HepG2 (cell line): ENCODE results near the gene TIAM2. TPM values are rescaled to one million over a fixed set of nuclear protein-coding genes. Genes with fewer than 3 reads are reported as not detected.

Source experiments
- ATAC-seq: fragments of 200-7000 bp; cut with Tn5 transposase; 3 replicates; pipeline ENCODE4 v1.9.1; 2020; ENCODE audit warnings: mild to moderate bottlenecking, moderate library complexity
- BruUV-seq: library from RNA; stranded (reverse); fragments of 400-500 nt; replicated peaks from 2 replicates; lab custom pipeline; 2021; lab: Mats Ljungman, UMichigan
- CTCF ChIA-PET: fragments of 300-600 bp; formaldehyde crosslinking; extraction: SDS; loops from one replicate; lab custom pipeline; 2021; ENCODE audit warnings: low total read pairs, inconsistent platforms, low intra/inter-chr PET ratio; lab: Yijun Ruan, JAX
- POLR2A ChIA-PET: fragments of 350-600 bp; sonication (Branson Sonifier 250); formaldehyde crosslinking; loops from one replicate; lab custom pipeline; 2020; ENCODE audit warnings: antibody characterized with exemption, inconsistent platforms; lab: Yijun Ruan, JAX
- DNase-seq: peaks from one replicate; pipeline ENCODE4 v3.0.0-alpha.2; 2015; ENCODE audit warnings: low spot score
- FAIRE-seq: peaks from 3 replicates; lab custom pipeline; 2011; peaks lifted over from hg19 to GRCh38; lab: Jason Lieb, UNC
- H2AFZ ChIP-seq: one replicate; pipeline ENCODE4 v1.6.1; 2011; ENCODE audit warnings: low read length, inconsistent platforms
- H3K27ac ChIP-seq: fragments of 300-600 bp; 3 replicates; pipeline ENCODE4 v1.8.0; 2011; ENCODE audit warnings: mixed run types, mild to moderate bottlenecking, mixed read lengths, low read length, inconsistent platforms; ENCODE audit not compliant: insufficient read depth; ENCODE audit errors: extremely low read length
- H3K27me3 ChIP-seq, 2 experiments: fragments of 200-600 bp in 1 of 2; 2 replicates in 1 of 2; 3 replicates in 1 of 2; pipeline versions ENCODE4 v1.6.0 to v1.8.0; 2011; ENCODE audit warnings: low read length in 2 of 2, mild to moderate bottlenecking in 2 of 2, moderate library complexity in 2 of 2, inconsistent platforms in 1 of 2; ENCODE audit not compliant: insufficient read depth in 2 of 2, control insufficient read depth in 1 of 2
- H3K36me3 ChIP-seq, 2 experiments: fragments of 200-600 bp in 1 of 2; replicated peaks in 1 of 2; 2 replicates in 1 of 2; 3 replicates in 1 of 2; pipeline versions ENCODE4 v1.5.1 to v1.8.0; 2011; ENCODE audit warnings: low read length in 2 of 2, inconsistent platforms in 1 of 2; ENCODE audit not compliant: insufficient read depth in 2 of 2, control insufficient read depth in 1 of 2
- H3K4me1 ChIP-seq: 2 replicates; pipeline ENCODE4 v1.5.1; 2012; ENCODE audit warnings: low read length, inconsistent platforms; ENCODE audit not compliant: insufficient read depth
- H3K4me2 ChIP-seq: 2 replicates; pipeline ENCODE4 v1.6.0; 2011; ENCODE audit warnings: low read depth, low read length, inconsistent platforms
- H3K4me3 ChIP-seq, 3 experiments: fragments of 200-600 bp in 1 of 3; sonication (generic), shearing (Covaris generic) in 1 of 3; replicated peaks in 1 of 3; 2 replicates each; pipeline ENCODE4 v1.5.1; 2011 to 2016; ENCODE audit warnings: low read length in 3 of 3, inconsistent platforms in 2 of 3, low read depth in 2 of 3, mild to moderate bottlenecking in 2 of 3, control low read depth in 1 of 3, mixed read lengths in 1 of 3; ENCODE audit not compliant: insufficient read depth in 1 of 3
- H3K79me2 ChIP-seq: one replicate; pipeline ENCODE4 v1.6.1; 2011; ENCODE audit warnings: low read length, inconsistent platforms; ENCODE audit not compliant: insufficient read depth
- H3K9ac ChIP-seq: 2 replicates; pipeline ENCODE4 v1.6.0; 2011; ENCODE audit warnings: mild to moderate bottlenecking, low read depth, low read length, inconsistent platforms; ENCODE audit not compliant: insufficient read depth
- H3K9me3 ChIP-seq: 2 replicates; pipeline ENCODE4 v1.5.1; 2012; ENCODE audit warnings: mild to moderate bottlenecking, low read length
- H4K20me1 ChIP-seq: 2 replicates; pipeline ENCODE4 v1.6.0; 2011; ENCODE audit warnings: inconsistent platforms, mild to moderate bottlenecking, low read length, moderate library complexity; ENCODE audit not compliant: insufficient read depth
- HMG20B ChIP-seq: conservative IDR thresholded peaks from 2 replicates; pipeline ENCODE4 v1.6.1; 2016; ENCODE audit warnings: missing genetic modification reagents, missing compliant biosample characterization
- IRX3 ChIP-seq: sonication (generic); formaldehyde crosslinking; IDR thresholded peaks from 2 replicates; pipeline ENCODE4 v1.8.1; 2023; ENCODE audit warnings: mild to moderate bottlenecking, low read depth, missing genetic modification reagents, borderline replicate concordance
- MAFG ChIP-seq: sonication (generic); formaldehyde crosslinking; IDR thresholded peaks from 2 replicates; pipeline ENCODE4 v1.5.1; 2020; ENCODE audit warnings: mild to moderate bottlenecking, missing genetic modification reagents
- MTERF4 ChIP-seq: sonication (generic); formaldehyde crosslinking; IDR thresholded peaks from 2 replicates; pipeline ENCODE4 v1.8.0; 2023; ENCODE audit warnings: mild to moderate bottlenecking, missing genetic modification reagents
- RERE ChIP-seq: IDR thresholded peaks from 2 replicates; pipeline ENCODE4 v1.6.1; 2016; ENCODE audit warnings: low read depth, missing genetic modification reagents, missing compliant biosample characterization
- YEATS4 ChIP-seq: sonication (generic); formaldehyde crosslinking; IDR thresholded peaks from 2 replicates; pipeline ENCODE4 v1.4.0; 2020; ENCODE audit warnings: missing genetic modification reagents, borderline replicate concordance
- ZBTB43 ChIP-seq: sonication (generic); formaldehyde crosslinking; conservative IDR thresholded peaks from 2 replicates; pipeline ENCODE4 v1.4.0; 2020; ENCODE audit warnings: missing genetic modification reagents
- ZBTB44 ChIP-seq: sonication (generic); formaldehyde crosslinking; IDR thresholded peaks from 2 replicates; pipeline ENCODE4 v1.4.0; 2020; ENCODE audit warnings: missing genetic modification reagents
- ZFP82 ChIP-seq: sonication (generic); formaldehyde crosslinking; IDR thresholded peaks from 2 replicates; pipeline ENCODE4 v1.5.1; 2020; ENCODE audit warnings: mild to moderate bottlenecking, missing genetic modification reagents, borderline replicate concordance
- ZNF160 ChIP-seq: sonication (generic); formaldehyde crosslinking; IDR thresholded peaks from 2 replicates; pipeline ENCODE4 v1.8.0; 2022; ENCODE audit warnings: mild to moderate bottlenecking, inconsistent platforms, missing genetic modification reagents
- ZNF414 ChIP-seq: sonication (generic); formaldehyde crosslinking; IDR thresholded peaks from 2 replicates; pipeline ENCODE4 v1.5.0; 2020; ENCODE audit warnings: missing genetic modification reagents
- WGBS: methylation state at CpG from one replicate; pipeline ENCODE4 v1.1.6; 2017; ENCODE audit warnings: low lambda C conversion rate; 5-methylcytosine and 5-hydroxymethylcytosine counted together
- in situ Hi-C: cut with HindIII; loops from 2 replicates; pipeline ENCODE4 v1.10.0; 2017; ENCODE audit warnings: low pct_unique_long_range_greater_than_20kb; ENCODE audit not compliant: extremely low pct_ligation_motif_present
- intact Hi-C: fragments of 100-400 bp; cut with micrococcal nuclease; formaldehyde crosslinking; loops from one replicate; pipeline ENCODE4 v1.10.0; 2022; ENCODE audit not compliant: unreplicated experiment
- polyA plus RNA-seq, 8 experiments: library from polyadenylated mRNA; depleted of rRNA in 3 of 8; stranded (reverse) in 7 of 8; unstranded in 1 of 8; fragments of >200 nt; fragmentation: Illumina TruSeq in 4 of 8; extraction: Trizol in 4 of 8; gene quantifications; 2 replicates each; pipeline versions ENCODE4 v1.2.1 to v1.2.3, GENCODE V29; 2011 to 2016; ENCODE audit warnings: low read depth in 4 of 8, missing spikeins in 1 of 8, mixed read lengths in 1 of 8; ENCODE audit not compliant: insufficient read depth in 1 of 8
- total RNA-seq, 5 experiments: library from RNA; depleted of rRNA; stranded (reverse); fragments of >200 nt; fragmentation: Illumina TruSeq; extraction: Trizol; gene quantifications; 2 replicates each; pipeline ENCODE4 v1.2.3, GENCODE V29; 2016; ENCODE audit warnings: low read depth in 1 of 5

TIAM2 gene
- total and polyA plus RNA-seq, 2 of the 13 experiments (the other 11 are each of a cell fraction or from before 2014, with no cell fraction given) = 4.1 to 4.5 TPM

GRCh38 chr6:155045561-155046404 is 50.7 kb downstream of the TIAM2 start:
- H3K27ac ChIP-seq = no peak overlapping the region
- no peaks in the 10 kb centered on the region for H3K9me3 ChIP-seq
- no peaks in the 10 kb centered on the region for H3K36me3 ChIP-seq
- H3K79me2 ChIP-seq = no peaks in the 10 kb centered on the region
- no peak overlapping the region for H2AFZ ChIP-seq
- no peak overlapping the region for H3K4me2 ChIP-seq
- intact Hi-C loops (no loop called here), in situ Hi-C loops (no loop called here)
- H3K4me3 ChIP-seq = no peak overlapping the region
- ATAC-seq = no peak
- 62% methylated on average over 9 of the region's 9 CpGs for WGBS
- ChIA-PET POLR2A (no interaction called here), CTCF (no interaction called here)
- H3K9ac ChIP-seq = no peak overlapping the region
- TF ChIP-seq RERE (no peak), IRX3 (CRISPR knock-in tag) (no peak), MTERF4 (CRISPR knock-in tag) (no peak), YEATS4 (CRISPR knock-in tag) (no peak), ZBTB44 (CRISPR knock-in tag) (no peak), ZNF160 (CRISPR knock-in tag) (no peak), MAFG (CRISPR knock-in tag) (no peak), HMG20B (CRISPR knock-in tag) (no peak), ZNF414 (CRISPR knock-in tag) (no peak), ZBTB43 (CRISPR knock-in tag) (no peak), ZFP82 (CRISPR knock-in tag) (no peak)
- no peak for DNase-seq
- BruUV-seq = no TSS peak
- FAIRE-seq = no peak
- peaks cover 8% of the 10 kb centered on the region for H3K4me1 ChIP-seq
- H4K20me1 ChIP-seq = no peaks in the 10 kb centered on the region
- H3K27me3 ChIP-seq = no peaks in the 10 kb centered on the region
